ENCODE measurements around the gene SSBP3.

SSBP3 gene

DNA sequence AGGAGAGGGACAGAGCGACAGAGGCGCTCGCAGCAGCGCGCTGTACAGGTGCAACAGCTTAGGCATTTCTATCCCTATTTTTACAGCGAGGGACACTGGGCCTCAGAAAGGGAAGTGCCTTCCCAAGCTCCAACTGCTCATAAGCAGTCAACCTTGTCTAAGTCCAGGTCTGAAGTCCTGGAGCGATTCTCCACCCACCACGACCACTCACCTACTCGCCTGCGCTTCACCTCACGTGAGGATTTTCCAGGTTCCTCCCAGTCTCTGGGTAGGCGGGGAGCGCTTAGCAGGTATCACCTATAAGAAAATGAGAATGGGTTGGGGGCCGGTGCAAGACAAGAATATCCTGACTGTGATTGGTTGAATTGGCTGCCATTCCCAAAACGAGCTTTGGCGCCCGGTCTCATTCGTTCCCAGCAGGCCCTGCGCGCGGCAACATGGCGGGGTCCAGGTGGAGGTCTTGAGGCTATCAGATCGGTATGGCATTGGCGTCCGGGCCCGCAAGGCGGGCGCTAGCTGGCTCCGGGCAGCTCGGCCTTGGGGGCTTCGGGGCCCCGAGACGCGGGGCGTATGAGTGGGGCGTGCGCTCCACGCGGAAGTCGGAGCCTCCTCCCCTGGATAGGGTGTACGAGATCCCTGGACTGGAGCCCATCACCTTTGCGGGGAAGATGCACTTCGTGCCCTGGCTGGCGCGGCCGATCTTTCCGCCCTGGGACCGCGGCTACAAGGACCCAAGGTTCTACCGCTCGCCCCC is 206.3 kb downstream of the SSBP3 start, which contains the start of the genes CYB5RL and MRPL37:
TSS of gene CYB5RL (minus strand) at position 266 of the 754 bp plus-strand sequence. CDS start 4,414 bp downstream, outside the sequence.
TSS of gene MRPL37 (plus strand) at position 403 of the 754 bp plus-strand sequence. CDS start at position 480, 77 bp downstream.
- H3K79me2 ChIP-seq (ENCODE audit: insufficient read depth, low read length) = peaks cover 52% of the 10 kb centered on the region
- peaks cover 6% of the 10 kb centered on the region; the same call in 1 of the 2 replicates for H4K20me1 ChIP-seq (ENCODE audit: insufficient read depth, low read length)
- H3K4me3 ChIP-seq (ENCODE audit: low read depth in 1 of 2, low read length in 2 of 2) = peak within 1 kb of the TSS; percentile 67 to 90
- peaks cover 48% of the 10 kb centered on the region for H3K36me3 ChIP-seq (ENCODE audit: insufficient read depth, low read length)
- TF ChIP-seq EZH2 (IDR thresholded peaks at IDR 0.05; ENCODE audit: borderline replicate concordance, low read depth, low read length, severe bottlenecking) = no peak
- TF ChIP-seq, protein P1, sequence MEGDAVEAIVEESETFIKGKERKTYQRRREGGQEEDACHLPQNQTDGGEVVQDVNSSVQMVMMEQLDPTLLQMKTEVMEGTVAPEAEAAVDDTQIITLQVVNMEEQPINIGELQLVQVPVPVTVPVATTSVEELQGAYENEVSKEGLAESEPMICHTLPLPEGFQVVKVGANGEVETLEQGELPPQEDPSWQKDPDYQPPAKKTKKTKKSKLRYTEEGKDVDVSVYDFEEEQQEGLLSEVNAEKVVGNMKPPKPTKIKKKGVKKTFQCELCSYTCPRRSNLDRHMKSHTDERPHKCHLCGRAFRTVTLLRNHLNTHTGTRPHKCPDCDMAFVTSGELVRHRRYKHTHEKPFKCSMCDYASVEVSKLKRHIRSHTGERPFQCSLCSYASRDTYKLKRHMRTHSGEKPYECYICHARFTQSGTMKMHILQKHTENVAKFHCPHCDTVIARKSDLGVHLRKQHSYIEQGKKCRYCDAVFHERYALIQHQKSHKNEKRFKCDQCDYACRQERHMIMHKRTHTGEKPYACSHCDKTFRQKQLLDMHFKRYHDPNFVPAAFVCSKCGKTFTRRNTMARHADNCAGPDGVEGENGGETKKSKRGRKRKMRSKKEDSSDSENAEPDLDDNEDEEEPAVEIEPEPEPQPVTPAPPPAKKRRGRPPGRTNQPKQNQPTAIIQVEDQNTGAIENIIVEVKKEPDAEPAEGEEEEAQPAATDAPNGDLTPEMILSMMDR (IDR thresholded peaks at IDR 0.05; ENCODE audit: borderline replicate concordance, extremely low read depth, low read length, poor library complexity, severe bottlenecking) = no peak
- peak within 1 kb of the TSS; percentile 80 for H3K9ac ChIP-seq (ENCODE audit: low read depth, low read length)
- peak within 1 kb of the TSS; percentile 94 for H2AFZ ChIP-seq (ENCODE audit: low read depth, low read length)
- peak; percentile 97 for ATAC-seq (ENCODE audit: insufficient read depth, low read depth)
- H3K9me3 ChIP-seq (ENCODE audit: insufficient read depth, low read length, severe bottlenecking) = no peaks in the 10 kb centered on the region
- peak within 1 kb of the TSS; percentile 78 for H3K27ac ChIP-seq (ENCODE audit: low read length)
- peak; percentile 95 for DNase-seq
- H3K4me2 ChIP-seq (ENCODE audit: insufficient read depth, low read length) = peak within 1 kb of the TSS; percentile 96
- no peaks in the 10 kb centered on the region for H3K27me3 ChIP-seq (ENCODE audit: insufficient read depth, low read length, poor library complexity)
- peaks cover 39% of the 10 kb centered on the region for H3K4me1 ChIP-seq (ENCODE audit: insufficient read depth, low read length)

GRCh38 chr1:54199151-54199764 is 206.9 kb downstream of the SSBP3 start:
- peaks cover 2% of the 10 kb centered on the region; the same call in 1 of the 2 replicates for H4K20me1 ChIP-seq (ENCODE audit: insufficient read depth, low read length)
- peak overlapping the region; percentile 80 for H3K9ac ChIP-seq (ENCODE audit: low read depth, low read length)
- H3K27ac ChIP-seq (ENCODE audit: low read length) = peak overlapping the region; percentile 76
- peak overlapping the region; percentile 67 to 90 for H3K4me3 ChIP-seq (ENCODE audit: low read depth in 1 of 2, low read length in 2 of 2)
- H3K4me2 ChIP-seq (ENCODE audit: insufficient read depth, low read length) = peak overlapping the region; percentile 96
- no peak for TF ChIP-seq EZH2 (IDR thresholded peaks at IDR 0.05; ENCODE audit: borderline replicate concordance, low read depth, low read length, severe bottlenecking)
- TF ChIP-seq, protein P1 (IDR thresholded peaks at IDR 0.05; ENCODE audit: borderline replicate concordance, extremely low read depth, low read length, poor library complexity, severe bottlenecking) = no peak
- no peak for DNase-seq
- no peak for ATAC-seq (ENCODE audit: insufficient read depth, low read depth)
- peaks cover 48% of the 10 kb centered on the region for H3K79me2 ChIP-seq (ENCODE audit: insufficient read depth, low read length)
- H3K27me3 ChIP-seq (ENCODE audit: insufficient read depth, low read length, poor library complexity) = no peaks in the 10 kb centered on the region
- peak overlapping the region; percentile 94 for H2AFZ ChIP-seq (ENCODE audit: low read depth, low read length)
- H3K4me1 ChIP-seq (ENCODE audit: insufficient read depth, low read length) = peaks cover 39% of the 10 kb centered on the region
- H3K9me3 ChIP-seq (ENCODE audit: insufficient read depth, low read length, severe bottlenecking) = no peaks in the 10 kb centered on the region
- H3K36me3 ChIP-seq (ENCODE audit: insufficient read depth, low read length) = peaks cover 48% of the 10 kb centered on the region

GRCh38 chr1:54193453-54193852 is 212.7 kb downstream of the SSBP3 start:
- Histone ChIP-seq H3K4me3 (ENCODE audit: low read depth in 1 of 2, low read length in 2 of 2) (no peak overlapping the region), H3K27me3 (ENCODE audit: insufficient read depth, low read length, poor library complexity) (no peaks in the 10 kb centered on the region), H4K20me1 (ENCODE audit: insufficient read depth, low read length) (no peaks in the 10 kb centered on the region), H3K9ac (ENCODE audit: low read depth, low read length) (no peak overlapping the region), H3K4me2 (ENCODE audit: insufficient read depth, low read length) (no peak overlapping the region), H2AFZ (ENCODE audit: low read depth, low read length) (no peak overlapping the region), H3K9me3 (ENCODE audit: insufficient read depth, low read length, severe bottlenecking) (no peaks in the 10 kb centered on the region), H3K79me2 (ENCODE audit: insufficient read depth, low read length) (no peaks in the 10 kb centered on the region), H3K36me3 (ENCODE audit: insufficient read depth, low read length) (peaks cover 50% of the 10 kb centered on the region), H3K4me1 (ENCODE audit: insufficient read depth, low read length) (no peaks in the 10 kb centered on the region), H3K27ac (ENCODE audit: low read length) (no peak overlapping the region)
- ATAC-seq (ENCODE audit: insufficient read depth, low read depth) (no peak), DNase-seq (no peak)
- no peak for TF ChIP-seq EZH2 (IDR thresholded peaks at IDR 0.05; ENCODE audit: borderline replicate concordance, low read depth, low read length, severe bottlenecking)
- TF ChIP-seq, protein P1 (IDR thresholded peaks at IDR 0.05; ENCODE audit: borderline replicate concordance, extremely low read depth, low read length, poor library complexity, severe bottlenecking) = no peak

All from DND-41 (cell line).